ENCODE data around the gene IP6K2.
"Not testable (repeated sequence)": the region's sequence is repeated elsewhere in the genome, so short reads cannot be mapped to it uniquely, and the experiment has no call there.

The IP6K2 gene

GRCh38 chr3:48725185-48725855 is 8.3 kb upstream of the IP6K2 start:
- DNase-seq = not testable (repeated sequence)

- DNase-seq = no peak
Observed at GRCh38 chr3:48723725-48724124, 6.7 kb upstream of the IP6K2 start.

- not testable (repeated sequence) for DNase-seq
Observed at GRCh38 chr3:48723293-48723692, 6.3 kb upstream of the IP6K2 start.

- no peak for DNase-seq
Observed at GRCh38 chr3:48716508-48716981, 476 bp downstream of the IP6K2 start.

GRCh38 chr3:48715174-48715800 is 1.7 kb downstream of the IP6K2 start:
- no peak for DNase-seq

- no peak for DNase-seq
Observed at GRCh38 chr3:48711727-48712126, 5.3 kb downstream of the IP6K2 start.

- no peak for DNase-seq
Observed at GRCh38 chr3:48709051-48709461, 8.0 kb downstream of the IP6K2 start.

GRCh38 chr3:48708481-48708889 is 8.5 kb downstream of the IP6K2 start:
- DNase-seq = no peak

GRCh38 chr3:48707157-48707556 is 9.9 kb downstream of the IP6K2 start:
- no peak for DNase-seq

- DNase-seq = no peak
Observed at GRCh38 chr3:48702320-48702920, 14.6 kb downstream of the IP6K2 start.

- no peak for DNase-seq
Observed at GRCh38 chr3:48700731-48701405, 16.2 kb downstream of the IP6K2 start.

GRCh38 chr3:48698891-48699290 is 18.1 kb downstream of the IP6K2 start:
- no peak for DNase-seq

GRCh38 chr3:48697952-48698351 is 19.1 kb downstream of the IP6K2 start:
- no peak for DNase-seq

- DNase-seq = no peak
Observed at GRCh38 chr3:48696601-48697000, 20.4 kb downstream of the IP6K2 start.

GRCh38 chr3:48696156-48696555 is 20.9 kb downstream of the IP6K2 start:
- no peak for DNase-seq

GRCh38 chr3:48695393-48695753 is 21.6 kb downstream of the IP6K2 start:
- no peak for DNase-seq

GRCh38 chr3:48694610-48695392 is 22.2 kb downstream of the IP6K2 start:
- DNase-seq = no peak

GRCh38 chr3:48693826-48694225 is 23.2 kb downstream of the IP6K2 start:
- no peak for DNase-seq

- DNase-seq = no peak
Observed at GRCh38 chr3:48692551-48692950, 24.5 kb downstream of the IP6K2 start.

GRCh38 chr3:48690846-48691458 is 26.1 kb downstream of the IP6K2 start:
- no peak for DNase-seq

GRCh38 chr3:48689384-48689783 is 27.6 kb downstream of the IP6K2 start:
- DNase-seq = no peak

GRCh38 chr3:48688737-48689075 is 28.3 kb downstream of the IP6K2 start:
- no peak for DNase-seq

Measured in NCI-H2029 treated with DMSO at 0.1 percent for 48 hours (cell line).